Renal cortex interstitium (tissue), 11 donors: Measurements from ENCODE around the gene SCIN. TPM values are rescaled to one million over a fixed set of nuclear protein-coding genes. Genes with fewer than 3 reads are reported as not detected.
"Not testable (repeated sequence)": the region's sequence is repeated elsewhere in the genome, so short reads cannot be mapped to it uniquely, and the experiment has no call there.

Experiments used
- DNase-seq, 11 donors: peaks; one replicate each; pipeline ENCODE4 v3.0.0-alpha.2; 2013; ENCODE audit warnings: low read depth in 9 of 11, low spot score in 4 of 11; ENCODE audit errors: extremely low read depth in 1 of 11
- polyA plus RNA-seq, 3 donors: library from polyadenylated mRNA; unstranded; fragments of 120-200 nt; gene quantifications; one replicate each; pipeline ENCODE4 v1.2.1, GENCODE V29; 2013; ENCODE audit not compliant: insufficient read length in 3 of 3

SCIN gene
- polyA plus RNA-seq, 3 donors: 82.1 to 154 (median 110) TPM

DNA sequence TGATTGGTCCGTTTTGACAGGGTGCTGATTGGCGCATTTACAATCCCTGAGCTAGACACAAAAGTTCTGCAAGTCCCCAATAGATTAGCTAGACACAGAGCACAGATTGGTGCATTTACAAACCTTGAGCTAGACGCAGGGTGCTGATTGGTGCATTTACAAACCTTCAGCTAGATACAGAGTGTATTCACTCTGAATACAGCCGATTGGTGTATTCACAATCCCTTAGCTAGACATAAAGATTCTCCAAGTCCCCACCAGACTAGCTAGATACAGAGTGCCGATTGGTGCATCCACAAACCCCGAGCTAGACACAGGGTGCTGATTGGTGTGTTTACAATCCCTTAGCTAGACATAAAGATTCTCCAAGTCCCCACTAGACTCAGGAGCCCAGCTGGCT is 14.8 kb upstream of the SCIN start:
- not testable (repeated sequence) for DNase-seq

DNA sequence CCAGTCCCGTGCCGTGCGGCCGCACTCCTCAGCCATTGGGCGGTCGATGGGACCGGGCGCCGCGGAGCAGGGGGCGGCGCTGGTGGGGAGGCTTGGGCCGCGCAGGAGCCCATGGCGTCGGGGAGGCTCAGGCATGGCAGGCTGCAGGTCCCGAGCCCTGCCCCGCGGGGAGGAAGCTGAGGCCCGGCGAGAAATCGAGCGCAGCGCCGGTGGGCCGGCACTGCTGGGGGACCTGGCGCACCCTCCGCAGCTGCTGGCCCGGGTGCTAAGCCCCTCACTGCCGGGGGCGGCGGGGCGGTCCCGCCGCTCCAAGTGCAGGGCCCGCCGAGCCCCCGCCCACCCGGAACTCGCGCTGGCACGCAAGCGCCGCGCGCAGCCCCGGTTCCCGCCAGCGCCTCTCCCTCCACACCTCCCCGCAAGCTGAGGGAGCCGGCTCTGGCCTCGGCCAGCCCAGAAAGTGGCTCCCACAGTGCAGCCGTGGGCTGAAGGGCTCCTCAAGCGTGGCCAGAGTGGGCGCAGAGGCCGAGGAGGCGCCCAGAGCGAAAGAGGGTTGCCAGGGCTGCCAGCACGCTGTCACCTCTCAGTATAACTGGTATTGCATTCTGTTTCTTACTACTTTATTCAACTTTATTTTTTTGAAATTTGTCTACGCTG is 14.3 kb upstream of the SCIN start:
- not testable (repeated sequence) for DNase-seq

DNA sequence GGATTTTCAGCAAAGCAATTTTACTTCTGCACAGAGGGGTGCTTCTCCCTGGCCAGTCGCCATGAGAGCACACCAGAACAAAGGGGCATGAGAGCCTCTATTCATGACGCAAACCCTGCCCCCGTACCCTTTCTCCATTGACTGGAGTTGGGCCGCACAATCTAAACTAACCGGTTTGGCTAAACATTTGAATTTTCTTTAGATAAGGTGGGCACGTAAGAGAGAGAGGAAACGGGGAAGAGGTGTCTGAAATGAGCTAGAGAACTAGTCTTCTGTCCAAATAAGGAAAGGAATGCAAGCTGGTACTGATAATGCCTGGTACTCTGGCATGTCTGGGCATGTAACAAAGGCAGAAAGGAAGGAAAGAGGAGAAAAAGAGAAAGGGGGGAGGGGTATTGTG is 13.2 kb upstream of the SCIN start:
- no peak for DNase-seq

DNA sequence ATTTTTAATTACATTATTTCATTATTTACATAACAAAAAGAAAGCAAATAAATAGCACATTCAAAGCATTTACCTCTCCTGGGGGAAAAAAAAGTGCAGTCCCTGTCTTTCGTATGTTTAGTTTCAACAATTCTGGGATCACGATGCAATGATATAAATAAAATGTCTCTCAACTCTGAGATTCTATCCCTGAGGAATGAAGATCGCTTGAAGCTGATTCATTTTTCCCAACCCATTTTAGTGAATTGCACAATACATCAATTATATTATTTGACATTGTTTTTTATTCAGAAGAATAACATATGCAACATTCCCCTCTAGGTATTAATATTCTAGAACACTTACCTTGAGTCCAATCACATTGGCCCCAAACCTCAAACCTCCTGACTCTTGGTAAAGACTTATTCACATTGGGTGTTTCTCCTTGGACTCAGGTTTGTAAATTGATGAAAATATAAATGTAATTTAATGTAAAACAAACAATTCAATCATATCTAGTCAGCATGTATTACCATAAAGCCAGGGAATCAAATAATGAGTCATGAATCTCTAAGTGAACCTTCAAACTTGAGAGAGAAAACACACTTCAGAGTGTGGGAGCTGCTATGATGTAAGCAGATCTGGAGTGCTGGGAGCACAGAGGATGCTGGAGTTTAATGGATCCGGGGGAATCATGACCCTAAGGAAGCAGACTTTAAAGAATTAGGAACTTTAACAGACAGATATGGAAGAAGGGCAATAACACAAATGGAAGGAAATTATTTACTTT is 5.3 kb upstream of the SCIN start:
- DNase-seq: no peak

DNA sequence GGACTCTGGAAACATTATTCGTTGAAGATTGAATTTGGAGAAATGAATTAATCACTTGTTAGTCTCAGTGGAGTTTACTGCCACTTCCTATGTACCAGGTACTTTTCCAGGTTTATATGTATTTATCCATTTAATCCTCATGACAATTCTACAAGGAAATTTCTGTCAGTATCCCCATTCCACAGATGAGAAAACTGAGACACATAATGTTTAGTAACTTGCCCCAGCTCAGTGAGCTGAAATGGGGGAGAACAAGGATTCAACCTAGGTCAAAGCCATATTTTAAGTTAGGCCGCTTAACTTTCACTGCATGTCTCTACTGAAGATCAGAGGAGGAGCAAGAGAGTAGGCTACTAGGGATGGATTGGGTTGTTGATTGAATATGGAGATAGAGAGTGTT is 4.6 kb upstream of the SCIN start:
- DNase-seq: no peak

DNA sequence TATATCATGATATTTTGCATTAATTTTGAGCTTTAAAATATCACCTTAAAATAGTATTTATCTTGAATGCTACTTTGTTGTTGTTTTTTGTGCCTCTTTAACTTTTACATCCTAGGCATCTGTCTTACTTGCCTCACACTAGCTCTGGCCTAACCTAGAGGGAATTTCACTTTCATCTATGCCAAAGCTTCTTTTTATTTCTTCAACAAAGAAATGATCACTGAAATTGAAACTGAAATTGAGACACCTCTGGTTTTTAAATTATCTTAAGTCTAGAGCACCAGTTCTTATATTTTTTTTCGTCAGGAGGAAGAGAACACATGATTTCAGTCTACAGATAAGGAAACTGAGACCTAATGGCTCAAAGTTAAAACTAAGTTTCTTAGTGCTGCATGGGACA is 3.5 kb upstream of the SCIN start:
- no peak for DNase-seq

DNA sequence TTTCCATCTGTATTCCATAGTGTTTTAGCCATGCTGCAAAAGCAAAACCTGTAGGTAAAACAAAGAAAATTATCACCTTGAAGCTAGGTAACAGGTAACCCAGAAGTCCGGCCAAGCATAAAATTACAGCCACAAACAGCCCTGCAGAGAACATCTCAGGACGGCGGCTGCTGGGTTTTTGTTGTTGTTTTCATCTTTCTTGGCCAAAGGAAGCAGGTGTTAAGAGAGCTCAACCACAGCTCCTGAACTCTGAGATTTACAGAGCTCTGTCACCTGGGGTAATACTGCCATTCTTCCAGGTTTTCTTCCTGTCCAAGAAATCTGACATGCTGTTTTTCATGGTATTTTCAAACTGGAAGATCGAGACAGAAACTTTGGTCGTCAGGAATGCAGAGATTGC is 847 bp upstream of the SCIN start:
- no peak for DNase-seq

DNA sequence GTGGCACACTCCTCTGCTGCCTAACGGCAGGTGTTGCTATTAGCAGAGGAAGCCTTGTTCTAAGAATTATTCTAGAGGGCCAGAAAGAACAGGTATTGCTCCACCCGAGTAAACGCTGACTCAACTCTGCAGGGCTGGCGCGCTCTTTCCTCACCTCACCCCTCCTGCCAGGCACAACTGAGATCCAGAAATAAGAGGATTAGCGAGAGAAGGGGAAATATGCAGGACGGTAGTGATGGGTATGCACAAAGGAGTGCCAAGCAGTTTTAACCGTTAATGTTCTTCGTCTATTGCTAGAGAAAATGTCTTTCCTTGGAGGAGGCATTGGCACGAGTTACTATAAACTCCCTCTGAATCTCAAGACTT is 369 bp upstream of the SCIN start:
- peak in 2 of 11 donors; percentile 39 to 48 for DNase-seq

DNA sequence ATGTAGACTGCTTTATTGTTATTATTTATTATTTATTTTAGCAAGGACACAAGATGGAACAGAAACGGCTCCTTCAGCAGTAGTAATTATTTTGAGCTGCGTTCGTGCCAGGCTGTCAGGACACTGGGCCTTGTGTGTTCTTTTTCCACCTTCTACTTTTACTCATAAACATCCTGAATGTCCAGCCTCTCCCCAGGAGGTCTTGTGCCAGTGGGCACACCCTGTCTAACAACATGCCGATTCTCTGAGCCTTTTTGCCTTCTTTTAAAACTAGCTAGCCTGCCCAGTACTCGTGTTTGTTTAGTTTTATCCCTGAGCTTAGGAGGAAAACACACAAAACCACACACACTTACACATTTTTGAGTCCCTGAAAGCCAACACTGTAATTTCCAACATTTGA is 1.2 kb downstream of the SCIN start:
- DNase-seq: no peak

DNA sequence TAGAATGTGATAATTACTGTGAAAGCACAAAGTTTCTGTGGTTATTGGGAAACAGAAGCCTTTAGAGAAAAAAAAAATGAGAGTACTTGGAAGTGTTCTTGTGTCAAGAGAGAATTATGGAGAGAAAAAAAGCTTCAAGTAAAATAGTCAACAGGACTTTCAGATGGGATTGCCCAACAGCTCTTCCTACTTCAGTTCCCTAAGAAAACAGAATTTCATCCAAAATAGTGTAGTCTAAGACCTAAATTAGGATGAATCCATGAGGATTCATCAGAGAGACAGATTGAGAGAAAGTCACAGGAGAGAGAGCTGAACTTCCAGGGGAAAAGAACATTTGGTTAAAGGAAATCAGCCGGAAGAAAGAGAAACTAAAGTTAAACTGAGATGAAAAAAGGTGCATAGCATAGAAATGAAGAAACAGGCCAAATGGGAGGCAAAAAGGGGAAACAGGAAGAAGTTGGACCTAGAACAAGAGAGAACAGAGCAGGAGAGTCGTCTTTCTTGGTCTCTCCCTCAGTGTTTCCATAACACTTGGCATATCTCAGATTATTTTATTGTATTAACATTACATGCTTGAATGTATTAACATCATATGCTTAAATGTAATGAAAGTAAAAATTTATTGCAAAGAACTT is 2.5 kb downstream of the SCIN start:
- no peak for DNase-seq

DNA sequence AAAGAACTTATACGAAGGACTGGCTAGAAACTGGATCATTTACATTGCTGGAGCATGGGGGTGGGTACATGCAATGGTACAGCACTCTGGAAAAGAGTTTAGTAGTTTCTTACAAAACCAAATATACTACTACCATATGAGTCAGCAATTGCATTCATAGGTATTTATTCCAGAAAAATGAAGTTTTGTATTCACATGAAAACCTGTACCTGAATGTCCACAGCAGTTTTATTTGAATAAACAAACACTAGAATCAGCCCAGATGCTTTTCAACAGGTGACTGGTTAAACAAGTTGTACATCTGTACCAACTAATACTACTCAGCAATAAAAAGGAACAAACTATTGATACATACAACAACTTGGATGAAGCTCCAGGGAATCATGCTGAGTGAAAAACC is 3.4 kb downstream of the SCIN start:
- DNase-seq: no peak

DNA sequence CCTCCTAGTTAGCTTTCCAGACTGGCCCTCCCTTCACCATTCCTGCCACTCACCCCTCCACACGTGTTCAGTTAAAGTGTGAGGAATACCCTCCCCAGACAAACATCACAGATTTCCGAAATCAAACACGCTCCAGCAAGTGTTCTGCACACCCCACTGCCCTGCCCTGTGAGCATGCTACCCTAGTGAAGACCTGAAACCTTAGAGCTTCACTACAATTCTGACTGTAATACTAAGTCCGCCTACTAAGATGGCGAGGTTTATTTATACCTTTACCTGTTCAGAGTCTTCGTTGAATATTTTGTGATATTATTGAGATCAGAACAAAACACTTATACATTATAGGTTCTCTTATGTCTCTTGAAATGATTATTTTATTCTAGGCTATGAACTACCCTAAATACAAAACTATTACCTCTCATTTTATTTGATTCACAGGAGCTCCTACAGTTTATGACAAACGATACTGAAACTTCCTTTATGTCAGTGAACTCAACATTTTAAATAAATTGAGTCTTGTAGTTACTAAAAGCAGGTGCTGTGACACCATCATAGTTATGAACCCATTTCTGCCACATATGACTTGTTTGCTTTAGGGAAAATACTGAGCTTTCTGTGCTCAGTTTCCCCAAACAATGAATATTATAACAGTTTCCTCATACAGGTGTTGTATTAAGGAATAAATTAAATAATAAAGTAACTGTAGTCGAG is 8.6 kb downstream of the SCIN start:
- DNase-seq: no peak

DNA sequence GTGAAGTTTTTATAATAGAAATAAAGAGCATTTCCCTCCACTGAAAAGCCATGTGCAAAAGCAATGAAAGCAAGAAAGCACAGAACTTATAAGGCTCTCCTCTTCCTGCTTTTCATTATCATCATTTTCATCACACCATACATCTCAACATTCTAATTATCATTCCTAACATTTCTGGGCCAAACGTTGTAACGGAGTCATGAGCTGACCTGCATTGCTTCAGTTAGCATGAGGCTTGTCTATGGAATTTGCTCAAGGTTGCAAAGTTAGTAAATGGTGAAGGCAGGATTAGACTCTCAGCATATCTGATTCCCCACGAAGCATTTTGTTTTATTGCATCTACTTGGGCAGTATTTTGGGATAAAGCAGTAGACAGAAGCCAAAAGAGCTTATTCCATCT is 11.4 kb downstream of the SCIN start:
- DNase-seq: peak in 1 of 11 donors; percentile 3

DNA sequence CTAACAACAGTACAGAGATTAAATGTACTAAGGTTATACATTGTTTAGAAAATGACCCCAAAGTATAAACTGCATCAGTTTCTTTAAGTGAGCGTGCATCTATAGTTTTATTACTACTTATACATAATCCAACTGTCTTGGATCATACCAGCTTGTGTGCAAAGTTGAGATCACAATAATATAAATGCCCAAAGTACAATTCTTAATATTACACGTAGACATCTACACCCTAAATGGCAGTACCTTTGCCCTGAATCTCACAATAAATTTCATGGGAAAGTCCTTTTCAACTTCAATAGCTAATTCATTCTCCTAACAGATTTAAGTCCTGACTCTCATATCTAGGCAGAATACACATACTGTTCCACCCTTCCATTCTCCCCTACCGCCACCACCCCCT is 11.8 kb downstream of the SCIN start:
- DNase-seq: no peak

DNA sequence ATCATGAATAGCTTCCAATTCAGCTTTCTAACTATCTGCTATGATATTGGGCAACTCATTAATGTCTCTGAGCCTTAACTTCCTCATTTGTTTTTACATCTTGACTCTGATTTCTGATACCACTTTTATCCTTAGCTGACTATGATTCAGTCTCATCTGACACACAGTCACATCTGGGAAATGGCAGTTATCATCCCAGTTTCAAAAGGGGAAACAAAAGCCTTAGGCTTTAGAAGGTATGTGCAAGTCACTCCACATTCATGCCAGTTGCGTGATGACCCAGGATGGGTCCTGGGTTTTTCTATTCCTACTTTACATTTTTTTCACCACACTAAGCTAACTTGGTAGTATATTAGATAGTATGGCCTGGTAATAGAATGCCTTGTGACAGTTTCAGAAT is 12.7 kb downstream of the SCIN start:
- DNase-seq: no peak

DNA sequence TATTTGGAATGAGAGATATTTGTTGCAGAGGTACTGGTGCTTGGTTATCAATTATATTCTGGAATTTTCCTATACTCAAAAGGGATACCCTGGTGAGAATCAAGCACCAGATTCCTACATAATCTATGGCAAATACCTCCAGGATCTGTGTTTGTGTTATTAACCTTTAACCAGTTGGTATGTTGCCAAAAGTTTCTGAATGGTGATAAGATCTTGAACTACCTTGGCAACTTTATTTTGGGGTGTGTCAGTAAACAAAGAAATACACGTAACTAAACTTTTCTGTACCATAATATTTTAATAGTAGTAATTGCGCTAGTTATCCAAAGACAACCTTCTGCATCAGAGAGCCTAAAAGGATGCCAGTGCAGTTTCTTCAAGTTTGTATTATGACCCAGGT is 13.4 kb downstream of the SCIN start:
- no peak for DNase-seq

DNA sequence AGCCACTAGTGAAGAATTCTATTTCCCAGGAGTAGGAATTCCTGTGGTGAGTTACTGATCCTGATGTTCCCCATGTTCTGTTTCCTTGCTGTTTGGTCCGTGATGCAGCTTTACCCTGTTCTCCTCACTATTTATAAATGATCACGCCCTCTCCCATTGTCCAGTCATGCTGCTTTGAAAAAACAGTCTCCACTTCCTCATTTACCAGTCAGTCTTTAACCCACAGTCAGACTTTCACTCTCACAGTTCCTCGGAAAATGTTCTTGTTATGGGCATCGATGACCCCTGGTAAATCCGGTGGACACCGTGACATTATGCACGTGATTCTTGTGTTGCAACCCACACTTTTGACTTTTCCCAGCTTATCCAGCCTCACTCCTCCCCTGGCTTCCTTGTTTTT is 14.4 kb downstream of the SCIN start:
- DNase-seq: no peak

DNA sequence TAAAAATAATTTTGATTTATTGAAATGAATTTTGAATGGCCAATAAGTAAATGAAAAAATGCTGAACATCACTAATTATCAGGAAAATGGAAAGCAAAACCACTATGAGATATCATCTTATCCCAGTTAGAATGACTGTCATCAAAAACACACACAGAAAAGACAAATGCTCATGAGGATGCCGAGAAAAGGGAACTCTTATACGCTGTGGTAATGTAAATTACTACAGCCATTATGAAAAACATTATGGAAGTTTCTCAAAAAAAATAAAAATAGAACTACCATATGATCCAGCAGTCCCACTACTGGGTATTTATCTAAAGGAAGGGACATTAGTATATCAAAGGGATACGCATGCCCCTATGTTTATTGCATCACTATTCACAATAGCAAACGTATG is 15.8 kb downstream of the SCIN start:
- no peak for DNase-seq

DNA sequence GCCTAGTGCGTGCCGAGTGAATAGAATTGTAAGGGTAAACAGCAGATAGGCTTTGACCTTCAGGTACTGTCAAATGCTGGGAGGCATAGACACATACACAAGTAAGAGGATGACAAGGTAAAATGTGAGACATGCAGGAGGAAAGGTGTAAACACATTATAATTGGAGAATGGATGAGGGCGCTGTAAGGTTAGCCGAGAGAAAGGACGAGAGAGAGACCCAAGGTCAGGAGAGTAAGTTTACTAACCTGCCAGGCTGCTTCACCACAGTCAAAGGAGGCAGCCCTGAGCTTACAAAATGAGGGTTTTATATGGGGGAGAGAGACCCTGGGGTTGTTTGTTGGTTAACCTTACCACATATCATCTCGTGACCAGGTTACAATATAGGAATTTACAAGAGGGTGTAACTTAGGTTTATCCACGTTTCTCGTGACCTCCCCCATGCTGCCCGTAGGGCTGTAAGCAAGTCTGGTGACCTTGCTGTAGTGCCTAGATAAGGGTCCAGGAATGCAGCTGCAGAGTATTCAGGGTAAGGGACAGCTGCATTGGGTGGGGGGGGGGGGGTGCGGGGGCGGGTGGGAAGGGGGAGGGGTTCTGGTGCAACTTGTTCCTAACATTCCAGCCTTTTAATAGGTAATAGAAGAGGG is 17.9 kb downstream of the SCIN start:
- no peak for DNase-seq

DNA sequence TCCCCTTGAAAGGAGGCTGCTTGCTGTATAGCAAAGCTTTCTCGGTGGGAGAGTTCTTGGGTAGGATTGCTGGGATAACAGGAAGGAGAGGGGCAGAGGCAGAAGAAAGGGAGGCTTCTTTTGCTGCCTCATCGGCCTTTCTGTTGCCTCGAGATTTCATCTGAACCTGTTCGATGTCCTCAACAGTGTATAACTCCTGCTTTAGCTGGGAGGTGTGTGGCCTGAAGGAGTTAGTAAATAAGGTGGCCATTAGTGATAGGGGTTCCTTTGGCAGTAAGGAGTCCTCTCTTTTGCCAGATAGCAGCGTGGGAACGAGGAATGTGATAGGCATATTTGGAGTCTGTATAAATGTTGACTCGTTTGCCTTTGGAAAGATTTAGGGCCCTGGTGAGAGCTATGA is 20.0 kb downstream of the SCIN start:
- no peak for DNase-seq
